ENCODE results near the gene BTBD17. TPM values are rescaled to one million over a fixed set of nuclear protein-coding genes. Genes with fewer than 3 reads are reported as not detected.

The BTBD17 gene
- total RNA-seq, 1 experiment from 2014 or later: not detected

DNA sequence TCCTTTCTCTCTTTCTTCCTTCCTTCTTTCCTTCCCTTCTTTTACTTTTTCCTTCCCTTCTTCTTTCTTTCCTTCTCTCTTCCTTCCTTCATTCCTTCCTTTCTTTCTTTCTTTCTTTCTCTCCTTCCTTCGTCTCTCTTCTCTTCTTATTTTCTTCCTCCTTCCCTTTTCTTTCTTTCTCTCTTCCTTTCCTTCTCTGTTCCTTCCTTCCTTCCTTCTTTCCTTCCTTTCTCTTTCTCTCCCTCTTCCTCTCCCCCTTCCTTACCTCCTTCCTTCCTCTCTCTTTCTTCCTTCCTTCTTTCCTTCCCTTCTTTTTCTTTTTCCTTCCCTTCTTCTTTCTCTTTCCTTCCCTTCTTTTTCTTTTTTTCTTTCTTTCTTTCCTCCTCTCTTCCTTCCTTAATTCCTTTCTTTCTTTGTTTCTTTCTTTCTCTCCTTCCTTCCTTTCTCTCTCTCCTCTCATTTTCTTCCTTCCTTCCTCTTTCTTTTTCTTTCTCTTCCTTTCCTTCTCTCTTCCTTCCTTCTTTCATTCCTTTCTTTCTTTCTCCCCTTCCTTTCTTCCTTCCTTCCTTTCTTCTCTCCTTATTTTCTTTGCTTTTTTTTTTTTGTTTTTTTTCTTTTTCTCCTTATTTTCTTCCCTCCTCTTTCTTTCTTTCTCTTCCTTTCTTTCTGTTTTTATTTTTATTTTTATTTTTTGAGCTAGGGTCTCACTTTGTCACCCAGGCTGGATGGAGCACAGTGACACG, 28.4 kb upstream of the BTBD17 start (continued):
- TF ChIP-seq, protein P1, sequence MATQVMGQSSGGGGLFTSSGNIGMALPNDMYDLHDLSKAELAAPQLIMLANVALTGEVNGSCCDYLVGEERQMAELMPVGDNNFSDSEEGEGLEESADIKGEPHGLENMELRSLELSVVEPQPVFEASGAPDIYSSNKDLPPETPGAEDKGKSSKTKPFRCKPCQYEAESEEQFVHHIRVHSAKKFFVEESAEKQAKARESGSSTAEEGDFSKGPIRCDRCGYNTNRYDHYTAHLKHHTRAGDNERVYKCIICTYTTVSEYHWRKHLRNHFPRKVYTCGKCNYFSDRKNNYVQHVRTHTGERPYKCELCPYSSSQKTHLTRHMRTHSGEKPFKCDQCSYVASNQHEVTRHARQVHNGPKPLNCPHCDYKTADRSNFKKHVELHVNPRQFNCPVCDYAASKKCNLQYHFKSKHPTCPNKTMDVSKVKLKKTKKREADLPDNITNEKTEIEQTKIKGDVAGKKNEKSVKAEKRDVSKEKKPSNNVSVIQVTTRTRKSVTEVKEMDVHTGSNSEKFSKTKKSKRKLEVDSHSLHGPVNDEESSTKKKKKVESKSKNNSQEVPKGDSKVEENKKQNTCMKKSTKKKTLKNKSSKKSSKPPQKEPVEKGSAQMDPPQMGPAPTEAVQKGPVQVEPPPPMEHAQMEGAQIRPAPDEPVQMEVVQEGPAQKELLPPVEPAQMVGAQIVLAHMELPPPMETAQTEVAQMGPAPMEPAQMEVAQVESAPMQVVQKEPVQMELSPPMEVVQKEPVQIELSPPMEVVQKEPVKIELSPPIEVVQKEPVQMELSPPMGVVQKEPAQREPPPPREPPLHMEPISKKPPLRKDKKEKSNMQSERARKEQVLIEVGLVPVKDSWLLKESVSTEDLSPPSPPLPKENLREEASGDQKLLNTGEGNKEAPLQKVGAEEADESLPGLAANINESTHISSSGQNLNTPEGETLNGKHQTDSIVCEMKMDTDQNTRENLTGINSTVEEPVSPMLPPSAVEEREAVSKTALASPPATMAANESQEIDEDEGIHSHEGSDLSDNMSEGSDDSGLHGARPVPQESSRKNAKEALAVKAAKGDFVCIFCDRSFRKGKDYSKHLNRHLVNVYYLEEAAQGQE (IDR thresholded peaks at IDR 0.05; ENCODE audit: low read depth): no peak
- TF ChIP-seq RAD21 (IDR thresholded peaks at IDR 0.05; ENCODE audit: low read depth): no peak
- TF ChIP-seq SRF (IDR thresholded peaks at IDR 0.05; ENCODE audit: low read depth): no peak
- TF ChIP-seq SP1 (IDR thresholded peaks at IDR 0.05; ENCODE audit: low read depth): no peak
- no peak for TF ChIP-seq CEBPB (IDR thresholded peaks at IDR 0.05; ENCODE audit: low read depth)

DNA sequence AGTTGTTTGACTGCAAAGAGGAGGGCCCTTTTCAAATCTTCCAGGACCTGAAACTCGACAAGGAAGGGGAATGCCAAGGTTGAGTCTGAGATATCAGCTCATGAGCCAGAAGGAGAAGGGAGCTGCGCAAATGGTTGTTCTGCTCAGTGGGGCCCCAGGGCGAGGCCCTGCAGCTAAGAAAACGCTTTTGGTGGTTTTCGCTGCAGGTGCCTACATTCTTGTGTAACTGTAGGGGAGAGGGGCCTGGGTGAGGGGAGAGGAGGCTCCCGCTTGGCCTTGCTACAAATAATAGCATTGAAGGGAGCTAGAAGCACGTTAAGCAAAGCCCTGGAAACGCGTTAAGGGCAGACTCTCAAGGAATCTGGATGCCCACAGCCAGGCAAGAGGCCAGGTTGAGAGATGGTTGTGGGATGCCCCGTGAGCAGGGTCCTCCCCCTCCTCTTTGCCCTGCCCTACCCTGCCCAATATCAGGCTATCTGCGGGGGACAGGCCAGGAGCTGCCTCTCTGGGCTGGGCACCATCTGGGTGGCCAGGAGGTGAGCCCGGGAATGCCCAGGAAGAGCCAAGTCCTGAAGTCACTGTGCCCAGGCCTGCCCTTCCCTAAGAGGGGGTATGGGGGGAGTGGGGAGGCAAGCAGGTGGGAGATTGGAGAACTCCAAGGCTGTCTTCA, 27.6 kb upstream of the BTBD17 start:
- Histone ChIP-seq H3K4me2 (ENCODE audit: low read length) (no peak overlapping the region), H2AFZ (ENCODE audit: low read depth, low read length, poor library complexity, severe bottlenecking) (no peak overlapping the region), H3K79me2 (ENCODE audit: insufficient read depth, low read length) (no peaks in the 10 kb centered on the region), H3K36me3 (ENCODE audit: control insufficient read depth in 1 of 2, insufficient read depth in 2 of 2, low read length in 2 of 2) (no peaks in the 10 kb centered on the region), H3K27me3 (ENCODE audit: insufficient read depth, low read length) (no peaks in the 10 kb centered on the region), H3K4me3 (replicated peaks in 1 of 2; ENCODE audit: low read depth in 1 of 2, low read length in 2 of 2) (no peak overlapping the region), H3K27ac (ENCODE audit: low read depth, low read length) (no peak overlapping the region), H3K9ac (ENCODE audit: low read length) (no peak overlapping the region), H3K9me3 (ENCODE audit: control insufficient read depth in 1 of 2, insufficient read depth in 1 of 2, low read depth in 1 of 2, low read length in 2 of 2) (no peaks in the 10 kb centered on the region), H3K4me1 (ENCODE audit: control insufficient read depth in 1 of 2, insufficient read depth in 2 of 2, low read length in 2 of 2) (peaks cover 0 to 6% of the 10 kb centered on the region in 2 experiments; a peak in 2 of 4 replicates), H4K20me1 (ENCODE audit: insufficient read depth) (no peaks in the 10 kb centered on the region), H3K9me2 (ENCODE audit: insufficient read depth) (no peaks in the 10 kb centered on the region)
- no TSS peak for BruUV-seq (replicated peaks)
- TF ChIP-seq EGR1 (IDR thresholded peaks at IDR 0.05; ENCODE audit: low read depth) (no peak), EZH2phosphoT487 (IDR thresholded peaks at IDR 0.05; ENCODE audit: borderline replicate concordance) (no peak), TCF7L2 (IDR thresholded peaks at IDR 0.05; ENCODE audit: borderline replicate concordance, extremely low read depth, insufficient read depth, insufficient read length) (no peak), YY1 (IDR thresholded peaks at IDR 0.05; ENCODE audit: extremely low read depth, insufficient replicate concordance, low read depth, low read length) (no peak), ZNF274 (IDR thresholded peaks at IDR 0.05; ENCODE audit: low read depth, low read length) (no peak), FOSL1 (IDR thresholded peaks at IDR 0.05; ENCODE audit: low read depth) (no peak), RAD21 (IDR thresholded peaks at IDR 0.05; ENCODE audit: low read depth) (no peak), ELF1 (IDR thresholded peaks at IDR 0.05; ENCODE audit: borderline replicate concordance, low read depth) (no peak), POLR2AphosphoS5 (IDR thresholded peaks at IDR 0.05; ENCODE audit: low read depth, low read length) (no peak), JUND (IDR thresholded peaks at IDR 0.05) (no peak)
- TF ChIP-seq, protein P2, sequence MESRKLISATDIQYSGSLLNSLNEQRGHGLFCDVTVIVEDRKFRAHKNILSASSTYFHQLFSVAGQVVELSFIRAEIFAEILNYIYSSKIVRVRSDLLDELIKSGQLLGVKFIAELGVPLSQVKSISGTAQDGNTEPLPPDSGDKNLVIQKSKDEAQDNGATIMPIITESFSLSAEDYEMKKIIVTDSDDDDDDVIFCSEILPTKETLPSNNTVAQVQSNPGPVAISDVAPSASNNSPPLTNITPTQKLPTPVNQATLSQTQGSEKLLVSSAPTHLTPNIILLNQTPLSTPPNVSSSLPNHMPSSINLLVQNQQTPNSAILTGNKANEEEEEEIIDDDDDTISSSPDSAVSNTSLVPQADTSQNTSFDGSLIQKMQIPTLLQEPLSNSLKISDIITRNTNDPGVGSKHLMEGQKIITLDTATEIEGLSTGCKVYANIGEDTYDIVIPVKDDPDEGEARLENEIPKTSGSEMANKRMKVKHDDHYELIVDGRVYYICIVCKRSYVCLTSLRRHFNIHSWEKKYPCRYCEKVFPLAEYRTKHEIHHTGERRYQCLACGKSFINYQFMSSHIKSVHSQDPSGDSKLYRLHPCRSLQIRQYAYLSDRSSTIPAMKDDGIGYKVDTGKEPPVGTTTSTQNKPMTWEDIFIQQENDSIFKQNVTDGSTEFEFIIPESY (IDR thresholded peaks at IDR 0.05; ENCODE audit: extremely low read depth, insufficient replicate concordance, low read length): no peak
- TF ChIP-seq, protein P3, sequence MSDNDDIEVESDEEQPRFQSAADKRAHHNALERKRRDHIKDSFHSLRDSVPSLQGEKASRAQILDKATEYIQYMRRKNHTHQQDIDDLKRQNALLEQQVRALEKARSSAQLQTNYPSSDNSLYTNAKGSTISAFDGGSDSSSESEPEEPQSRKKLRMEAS (IDR thresholded peaks at IDR 0.05): no peak
- CTCF ChIA-PET: interaction anchor here (0.7 kb wide), 1 partner anchor 21 kb away, joined by 4 read pairs; no protein-coding TSS in a partner anchor
- DNase-seq (ENCODE audit: low read depth, low spot score) (no peak), ATAC-seq (no peak)
- POLR2A ChIA-PET: no interaction called here
- intact Hi-C loops (cut with micrococcal nuclease): no loop called here
- RAD21 ChIA-PET (ENCODE audit: low non-redundant PET in 1 of 2, low total read pairs in 2 of 2, uncharacterized antibody in 2 of 2, unreplicated experiment in 2 of 2): no interaction called here

Measured in HCT116 (cell line).